Colonic mucosa (tissue), 4 donors: ENCODE data around the gene CCDC89. TPM values are rescaled to one million over a fixed set of nuclear protein-coding genes. Genes with fewer than 3 reads are reported as not detected.
"Not testable (repeated sequence)": the region's sequence is repeated elsewhere in the genome, so short reads cannot be mapped to it uniquely, and the experiment has no call there.

Experiments used
- DNase-seq: peaks from one replicate; pipeline ENCODE4 v3.0.0-alpha.2; 2020
- H3K27ac ChIP-seq: fragments of 200-600 bp; one replicate; pipeline ENCODE4 v1.8.0; 2021
- H3K27me3 ChIP-seq: fragments of 200-600 bp; one replicate; pipeline ENCODE4 v1.8.0; 2021
- H3K36me3 ChIP-seq: fragments of 200-600 bp; one replicate; pipeline ENCODE4 v1.8.0; 2021
- H3K4me1 ChIP-seq: fragments of 200-600 bp; one replicate; pipeline ENCODE4 v1.8.0; 2021; ENCODE audit warnings: mild to moderate bottlenecking
- H3K4me3 ChIP-seq: fragments of 200-600 bp; one replicate; pipeline ENCODE4 v1.8.0; 2021
- H3K9ac ChIP-seq, 2 donors: one replicate each; pipeline ENCODE4 v1.7.0; 2013; ENCODE audit warnings: control low read depth in 2 of 2, low read depth in 2 of 2, low read length in 2 of 2
- H3K9me3 ChIP-seq: fragments of 200-600 bp; one replicate; pipeline ENCODE4 v1.8.0; 2021
- CTCF ChIP-seq: fragments of 200-600 bp; IDR thresholded peaks from one replicate; pipeline ENCODE4 v1.8.0; 2022; ENCODE audit warnings: antibody characterized with exemption, mild to moderate bottlenecking
- intact Hi-C: fragments of 100-400 bp; cut with DNase I; formaldehyde crosslinking; loops from one replicate; pipeline ENCODE4 v1.14.1; 2022
- total RNA-seq, 2 donors: library from RNA; stranded (reverse); fragmentation: NEBNext Ultra II Directional in 1 of 2; extraction: Animal tissue kit (Norgen Biotek cat#: 25700) in 1 of 2; gene quantifications; one replicate each; pipeline ENCODE4 v1.2.1, GENCODE V29; 2021
- donor health status: healthy.
- donor health status: DM: no; HTN: no; CAD: no.
- donor health status: DM: no; HTN: no; CAD: no.

CCDC89 gene
- total RNA-seq, 2 donors from 2014 or later = 1.4 to 1.7 TPM

GRCh38 chr11:85672105-85672902, 13.7 kb downstream of the CCDC89 start:
- no peak for TF ChIP-seq CTCF
- Histone ChIP-seq H3K9ac (no peak overlapping the region), H3K9me3 (no peaks in the 10 kb centered on the region), H3K4me3 (no peak overlapping the region), H3K4me1 (no peaks in the 10 kb centered on the region), H3K27ac (no peak overlapping the region), H3K36me3 (no peaks in the 10 kb centered on the region), H3K27me3 (no peaks in the 10 kb centered on the region)
- no peak for DNase-seq
- intact Hi-C loops = no loop called here

DNA sequence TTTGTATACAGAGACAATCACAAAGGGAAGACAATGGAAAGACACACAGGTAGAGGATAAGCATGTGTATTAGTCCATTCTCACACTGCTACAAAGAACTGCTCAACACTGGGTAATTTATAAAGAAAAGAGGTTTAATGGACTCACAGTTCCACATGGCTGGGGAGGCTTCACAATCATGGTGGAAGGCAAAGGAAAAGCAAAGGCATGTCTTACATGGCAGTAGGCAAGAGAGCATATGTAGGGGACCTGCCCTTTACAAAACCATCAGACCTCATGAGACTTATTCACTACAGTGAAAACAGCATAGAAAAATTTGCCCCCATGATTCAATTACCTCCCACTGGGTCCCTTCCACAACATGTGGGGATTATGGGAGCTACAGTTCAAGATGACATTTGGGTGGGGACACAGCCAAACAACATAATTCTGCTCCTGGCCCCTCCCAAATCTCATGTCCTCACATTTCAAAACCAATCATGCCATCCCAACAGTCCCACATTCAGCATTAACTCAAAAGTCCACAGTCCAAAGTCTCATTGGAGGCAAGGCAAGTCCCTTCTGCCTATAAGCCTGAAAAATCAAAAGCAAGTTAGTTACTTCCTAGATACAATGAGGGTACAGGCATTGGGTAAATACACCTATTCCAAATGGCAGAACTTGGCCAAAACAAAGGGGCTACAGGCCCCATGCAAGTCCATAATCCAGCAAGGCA, 14.9 kb downstream of the CCDC89 start:
- H3K4me1 ChIP-seq, H3K4me3 ChIP-seq, H3K27me3 ChIP-seq, H3K9ac ChIP-seq, intact Hi-C loops, DNase-seq, H3K27ac ChIP-seq, H3K36me3 ChIP-seq, H3K9me3 ChIP-seq: not testable (repeated sequence)

DNA sequence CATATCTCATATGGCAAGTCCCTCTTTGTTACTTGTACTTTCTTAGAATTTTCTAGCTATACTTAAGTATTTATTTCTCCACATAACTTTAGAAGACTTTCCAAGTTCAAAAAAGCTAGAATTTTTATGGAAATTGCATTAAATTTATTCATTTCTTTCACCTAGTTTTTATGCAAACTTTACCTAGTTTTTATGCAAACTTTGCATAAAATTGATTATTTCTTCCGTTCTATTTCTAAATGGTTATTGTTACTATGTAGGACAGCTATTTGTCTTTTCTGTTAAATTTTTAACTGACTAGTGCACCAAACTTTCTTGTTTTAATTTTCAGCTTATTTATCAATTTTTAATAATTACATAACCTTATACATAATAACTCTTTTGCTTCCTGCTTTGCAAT, 17.8 kb downstream of the CCDC89 start:
- no peak overlapping the region for H3K4me3 ChIP-seq
- H3K9me3 ChIP-seq = no peaks in the 10 kb centered on the region
- intact Hi-C loops = no loop called here
- no peaks in the 10 kb centered on the region for H3K36me3 ChIP-seq
- H3K27ac ChIP-seq = no peak overlapping the region
- no peak overlapping the region for H3K9ac ChIP-seq
- no peaks in the 10 kb centered on the region for H3K27me3 ChIP-seq
- no peak for DNase-seq
- no peak for TF ChIP-seq CTCF
- no peaks in the 10 kb centered on the region for H3K4me1 ChIP-seq

- no peak for TF ChIP-seq CTCF
- Histone ChIP-seq H3K9me3 (no peaks in the 10 kb centered on the region), H3K9ac (no peak overlapping the region), H3K27ac (no peak overlapping the region), H3K36me3 (no peaks in the 10 kb centered on the region), H3K4me3 (no peak overlapping the region), H3K27me3 (no peaks in the 10 kb centered on the region), H3K4me1 (no peaks in the 10 kb centered on the region)
- DNase-seq = no peak
- intact Hi-C loops = no loop called here
Observed at GRCh38 chr11:85666687-85667086, 19.3 kb downstream of the CCDC89 start.

DNA sequence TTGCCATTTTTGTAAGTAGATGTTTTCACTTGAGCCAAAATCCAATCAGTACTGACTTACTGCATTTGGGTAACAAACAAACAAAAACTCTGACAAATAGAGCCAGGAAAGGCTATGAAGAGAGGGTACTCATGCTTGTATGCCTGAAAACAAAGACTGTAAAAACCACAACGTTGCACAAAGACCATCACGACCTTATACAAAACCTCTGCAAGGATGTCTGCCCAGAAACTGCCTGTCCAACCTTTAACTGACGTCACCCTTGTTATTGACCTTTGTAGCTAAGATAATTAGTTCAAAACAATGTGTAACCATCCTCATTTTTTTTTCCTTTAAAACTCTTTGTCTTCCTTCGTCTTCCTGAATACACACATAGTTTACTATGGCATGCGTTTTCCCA, 20.3 kb downstream of the CCDC89 start:
- H3K4me3 ChIP-seq = no peak overlapping the region
- no peaks in the 10 kb centered on the region for H3K36me3 ChIP-seq
- H3K27me3 ChIP-seq = no peaks in the 10 kb centered on the region
- no peak for DNase-seq
- H3K9me3 ChIP-seq = no peaks in the 10 kb centered on the region
- intact Hi-C loops = no loop called here
- H3K9ac ChIP-seq = peak overlapping the region in 1 of 2 donors; percentile 94
- TF ChIP-seq CTCF = no peak
- H3K4me1 ChIP-seq = no peaks in the 10 kb centered on the region
- H3K27ac ChIP-seq = peak overlapping the region; percentile 97
